Germinal center (tissue), 1 donor: ENCODE measurements around the gene TFEC.
"Not testable (repeated sequence)": the region's sequence is repeated elsewhere in the genome, so short reads cannot be mapped to it uniquely, and the experiment has no call there.

Experiments
- DNase-seq: peaks from one replicate; pipeline ENCODE4 v3.0.0; 2012; ENCODE audit warnings: mixed read lengths, low spot score

The TFEC gene

GRCh38 chr7:115988401-115988800, 42.2 kb downstream of the TFEC start:
- DNase-seq: no peak

- DNase-seq: no peak
These were observed 43.1 kb downstream of the TFEC start for GRCh38 chr7:115987486-115987885.

GRCh38 chr7:115984105-115984504, 46.5 kb downstream of the TFEC start:
- DNase-seq: no peak

GRCh38 chr7:115980159-115980558, 50.4 kb downstream of the TFEC start:
- no peak for DNase-seq

- DNase-seq: no peak
These were observed 53.9 kb downstream of the TFEC start for GRCh38 chr7:115976651-115977050.

GRCh38 chr7:115975766-115976165, 54.8 kb downstream of the TFEC start:
- DNase-seq: no peak

- no peak for DNase-seq
These were observed 57.2 kb downstream of the TFEC start for GRCh38 chr7:115973406-115973805.

GRCh38 chr7:115971506-115971905, 59.1 kb downstream of the TFEC start:
- DNase-seq: no peak

- DNase-seq: no peak
These were observed 62.0 kb downstream of the TFEC start for GRCh38 chr7:115968596-115968995.

GRCh38 chr7:115968171-115968570, 62.4 kb downstream of the TFEC start:
- DNase-seq: no peak

- DNase-seq: no peak
These were observed 64.6 kb downstream of the TFEC start for GRCh38 chr7:115965796-115966475.

- no peak for DNase-seq
These were observed 65.3 kb downstream of the TFEC start for GRCh38 chr7:115965236-115965635.

- no peak for DNase-seq
These were observed 65.8 kb downstream of the TFEC start for GRCh38 chr7:115964799-115965198.

- DNase-seq: no peak
These were observed 68.2 kb downstream of the TFEC start for GRCh38 chr7:115962340-115962739.

- DNase-seq: no peak
These were observed 76.8 kb downstream of the TFEC start for GRCh38 chr7:115953592-115954255.

- DNase-seq: no peak
These were observed 77.7 kb downstream of the TFEC start for GRCh38 chr7:115952832-115953231.

- no peak for DNase-seq
These were observed 79.0 kb downstream of the TFEC start for GRCh38 chr7:115951547-115951946.

GRCh38 chr7:115941703-115942268, 88.8 kb downstream of the TFEC start:
- DNase-seq: no peak

GRCh38 chr7:115940460-115941060, 90.0 kb downstream of the TFEC start:
- no peak for DNase-seq

GRCh38 chr7:115937960-115938359, 92.6 kb downstream of the TFEC start:
- no peak for DNase-seq

GRCh38 chr7:115933471-115933870, 97.1 kb downstream of the TFEC start:
- DNase-seq: no peak

- no peak for DNase-seq
These were observed 97.7 kb downstream of the TFEC start for GRCh38 chr7:115932880-115933279.

GRCh38 chr7:115930184-115930583, 100.4 kb downstream of the TFEC start:
- not testable (repeated sequence) for DNase-seq
